WI38 (cell line): ENCODE results near the gene GON4L.
"Not testable (repeated sequence)": the region's sequence is repeated elsewhere in the genome, so short reads cannot be mapped to it uniquely, and the experiment has no call there.

Source experiments
- H3K4me3 ChIP-seq: 2 replicates; pipeline ENCODE4 v1.5.1; 2011; ENCODE audit warnings: low read depth, mild to moderate bottlenecking, control low read depth, low read length
- CTCF ChIP-seq: IDR thresholded peaks from 2 replicates; pipeline ENCODE4 v1.5.1; 2012; ENCODE audit warnings: low read depth, mild to moderate bottlenecking, control low read depth, low read length

The GON4L gene

GRCh38 chr1:155709391-155709790, 147.6 kb downstream of the GON4L start:
- no peak for TF ChIP-seq CTCF
- no peak overlapping the region for H3K4me3 ChIP-seq

GRCh38 chr1:155706139-155706538, 150.9 kb downstream of the GON4L start:
- H3K4me3 ChIP-seq, result no peak overlapping the region
- no peak for TF ChIP-seq CTCF

- H3K4me3 ChIP-seq, result not testable (repeated sequence)
These were observed 152.6 kb downstream of the GON4L start for GRCh38 chr1:155704414-155704813.

GRCh38 chr1:155703216-155703615, 153.8 kb downstream of the GON4L start:
- H3K4me3 ChIP-seq, result no peak overlapping the region
- TF ChIP-seq CTCF, result no peak

GRCh38 chr1:155701675-155702074, 155.3 kb downstream of the GON4L start:
- H3K4me3 ChIP-seq, result not testable (repeated sequence)
